GM12891 (cell line): ENCODE results near the gene BCL7A.

ENCODE experiments used
- DNase-seq: peaks from one replicate; pipeline ENCODE4 v3.0.0; 2011; ENCODE audit warnings: low spot score; ENCODE audit not compliant: insufficient read length
- FAIRE-seq: peaks from 2 replicates; lab custom pipeline; 2011; peaks lifted over from hg19 to GRCh38; lab: Jason Lieb, UNC
- PAX5 ChIP-seq: IDR thresholded peaks from 2 replicates; pipeline ENCODE4 v1.6.1; 2011; ENCODE audit warnings: low read length, moderate library complexity, mild to moderate bottlenecking; ENCODE audit not compliant: insufficient read depth, severe bottlenecking
- POLR2A ChIP-seq: IDR thresholded peaks from 2 replicates; pipeline ENCODE4 v1.6.1; 2011; ENCODE audit warnings: low read depth, low read length, control low read depth
- POLR2AphosphoS5 ChIP-seq: IDR thresholded peaks from 2 replicates; pipeline ENCODE4 v1.6.1; 2011; ENCODE audit warnings: low read depth, low read length, control low read depth
- POU2F2 ChIP-seq: IDR thresholded peaks from 2 replicates; pipeline ENCODE4 v1.6.1; 2011; ENCODE audit warnings: low read depth, mild to moderate bottlenecking, control low read depth, low read length, moderate library complexity
- SPI1 ChIP-seq: IDR thresholded peaks from 2 replicates; pipeline ENCODE4 v1.6.1; 2011; ENCODE audit warnings: low read depth, low read length, control low read depth
- TAF1 ChIP-seq: IDR thresholded peaks from 2 replicates; pipeline ENCODE4 v1.6.1; 2011; ENCODE audit warnings: low read depth, low read length, control low read depth

The BCL7A gene

DNA sequence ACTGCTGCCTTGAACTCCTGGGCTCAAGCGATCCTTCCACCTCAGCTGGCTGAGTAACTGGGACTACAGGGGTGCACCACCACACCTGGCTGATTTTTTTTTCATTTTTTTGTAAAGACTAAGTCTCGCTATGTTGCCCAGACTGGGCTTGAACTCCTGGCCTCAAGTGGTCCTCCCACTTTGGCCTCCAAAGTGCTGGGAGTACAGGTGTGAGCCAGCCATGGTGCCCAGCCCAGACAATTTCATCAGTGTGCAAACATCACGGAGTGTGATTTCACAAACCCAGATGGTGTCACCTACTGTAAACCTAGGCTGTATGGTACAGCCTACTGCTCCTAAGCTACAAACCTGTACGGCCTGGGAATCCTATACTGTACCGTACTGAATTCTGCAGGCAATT is 6.9 kb upstream of the BCL7A start:
- TF ChIP-seq TAF1 = no peak
- no peak for TF ChIP-seq PAX5
- no peak for TF ChIP-seq POLR2AphosphoS5
- no peak for TF ChIP-seq POU2F2
- no peak for TF ChIP-seq POLR2A
- no peak for TF ChIP-seq SPI1
- FAIRE-seq = peak; percentile 20
- no peak for DNase-seq

DNA sequence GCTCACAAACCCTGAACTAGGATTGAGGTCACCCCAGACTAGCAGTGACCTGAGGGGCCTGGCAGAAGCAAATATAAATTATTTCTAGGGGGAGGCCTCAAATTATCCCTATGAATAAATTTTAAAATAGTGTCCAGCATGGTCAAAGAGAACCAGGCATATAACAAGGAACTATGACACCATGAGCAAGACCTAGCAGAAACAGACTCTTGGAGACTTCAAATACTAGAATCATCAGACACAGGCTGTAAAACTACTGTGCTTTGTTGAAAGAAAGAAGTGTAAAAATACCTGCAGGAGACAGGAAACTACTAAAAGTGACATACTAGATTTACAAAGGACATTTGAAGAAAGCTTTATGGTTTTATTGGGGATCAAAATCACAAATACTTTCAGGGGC is 3.2 kb upstream of the BCL7A start:
- TF ChIP-seq TAF1 = no peak
- no peak for TF ChIP-seq POLR2A
- TF ChIP-seq SPI1 = no peak
- TF ChIP-seq POU2F2 = no peak
- TF ChIP-seq POLR2AphosphoS5 = no peak
- FAIRE-seq = no peak
- no peak for DNase-seq

DNA sequence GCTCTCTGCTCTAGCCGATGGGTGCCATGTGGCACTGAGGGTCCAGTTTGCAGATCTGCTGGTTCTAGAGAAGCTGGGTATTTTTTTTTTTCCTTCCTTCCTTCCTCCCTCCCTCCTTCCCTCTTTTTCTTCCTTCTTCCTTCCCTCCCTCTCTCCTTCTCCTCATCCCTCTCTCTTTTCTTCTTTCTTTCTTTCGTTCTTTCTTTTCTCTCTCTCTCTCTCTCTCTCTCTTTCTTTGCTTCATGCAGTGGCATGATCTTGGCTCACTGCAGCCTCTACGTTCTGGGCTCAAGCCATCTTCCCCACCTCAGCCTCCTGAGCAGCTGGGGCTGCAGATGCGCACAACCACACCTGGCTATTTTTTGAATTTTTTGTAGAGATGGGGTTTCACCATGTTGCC is 2.7 kb upstream of the BCL7A start:
- TF ChIP-seq SPI1 (no peak), POU2F2 (no peak), POLR2A (no peak), TAF1 (no peak), POLR2AphosphoS5 (no peak), PAX5 (no peak)
- no peak for DNase-seq
- FAIRE-seq = no peak

DNA sequence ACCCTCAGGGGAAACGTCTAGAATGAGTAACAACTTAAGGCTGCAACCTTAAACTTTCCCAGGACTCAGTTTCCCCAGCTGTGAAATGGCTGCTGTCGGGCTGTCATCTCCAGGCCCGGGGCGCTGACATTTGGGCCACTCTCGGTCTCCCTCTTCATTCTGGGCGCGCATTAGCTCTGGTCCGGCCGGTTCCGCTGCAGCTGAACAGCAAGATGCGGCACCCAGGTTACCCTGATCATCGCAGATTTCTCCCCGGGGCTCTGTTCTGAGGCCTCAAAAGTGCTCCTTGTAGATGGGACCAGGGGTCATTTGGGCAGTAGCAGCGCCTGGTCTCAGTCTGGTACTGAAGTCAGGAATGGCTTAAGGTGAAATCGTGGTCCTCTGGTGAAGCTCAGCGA is 890 bp upstream of the BCL7A start:
- no peak for FAIRE-seq

DNA sequence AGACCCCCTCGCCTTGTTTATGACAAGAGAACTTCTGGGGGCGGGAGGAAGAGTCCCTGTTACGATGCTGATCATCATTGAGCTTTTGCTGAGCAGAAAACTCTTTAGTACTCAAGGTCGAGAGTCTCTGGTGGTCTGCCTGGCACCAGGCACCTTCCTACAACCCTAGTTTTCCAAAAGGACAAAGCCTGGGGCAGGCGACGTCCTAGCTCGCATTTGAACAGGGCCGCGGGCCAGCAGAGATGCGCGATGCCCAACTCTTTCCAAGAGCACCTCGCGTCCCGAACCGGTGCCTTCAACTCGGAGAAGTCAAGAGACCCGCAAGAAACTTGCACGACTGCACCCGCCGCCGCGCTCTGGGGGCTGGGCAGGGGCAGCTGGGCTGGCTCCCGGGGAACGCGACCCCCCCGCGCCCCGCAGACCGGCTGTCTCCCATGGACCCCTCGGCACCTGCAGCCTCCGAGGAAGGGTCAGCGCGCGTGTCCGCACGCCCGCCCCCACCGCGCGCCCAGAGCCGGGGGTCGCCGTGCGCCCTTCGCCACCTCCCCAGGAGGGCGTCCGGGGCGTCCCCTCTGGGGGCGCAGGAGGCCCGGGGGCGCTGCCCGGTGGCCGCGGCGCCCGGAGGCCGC is 377 bp upstream of the BCL7A start:
- FAIRE-seq = peak; percentile 84
- DNase-seq = no peak
- TF ChIP-seq POLR2A (no peak), SPI1 (no peak), POU2F2 (no peak), PAX5 (no peak), POLR2AphosphoS5 (no peak), TAF1 (no peak)

More for the DNA sequence above, 890 bp upstream of the BCL7A start:
- DNase-seq = no peak
- no peak for TF ChIP-seq PAX5
- TF ChIP-seq POU2F2 = no peak
- TF ChIP-seq POLR2AphosphoS5 = no peak

DNA sequence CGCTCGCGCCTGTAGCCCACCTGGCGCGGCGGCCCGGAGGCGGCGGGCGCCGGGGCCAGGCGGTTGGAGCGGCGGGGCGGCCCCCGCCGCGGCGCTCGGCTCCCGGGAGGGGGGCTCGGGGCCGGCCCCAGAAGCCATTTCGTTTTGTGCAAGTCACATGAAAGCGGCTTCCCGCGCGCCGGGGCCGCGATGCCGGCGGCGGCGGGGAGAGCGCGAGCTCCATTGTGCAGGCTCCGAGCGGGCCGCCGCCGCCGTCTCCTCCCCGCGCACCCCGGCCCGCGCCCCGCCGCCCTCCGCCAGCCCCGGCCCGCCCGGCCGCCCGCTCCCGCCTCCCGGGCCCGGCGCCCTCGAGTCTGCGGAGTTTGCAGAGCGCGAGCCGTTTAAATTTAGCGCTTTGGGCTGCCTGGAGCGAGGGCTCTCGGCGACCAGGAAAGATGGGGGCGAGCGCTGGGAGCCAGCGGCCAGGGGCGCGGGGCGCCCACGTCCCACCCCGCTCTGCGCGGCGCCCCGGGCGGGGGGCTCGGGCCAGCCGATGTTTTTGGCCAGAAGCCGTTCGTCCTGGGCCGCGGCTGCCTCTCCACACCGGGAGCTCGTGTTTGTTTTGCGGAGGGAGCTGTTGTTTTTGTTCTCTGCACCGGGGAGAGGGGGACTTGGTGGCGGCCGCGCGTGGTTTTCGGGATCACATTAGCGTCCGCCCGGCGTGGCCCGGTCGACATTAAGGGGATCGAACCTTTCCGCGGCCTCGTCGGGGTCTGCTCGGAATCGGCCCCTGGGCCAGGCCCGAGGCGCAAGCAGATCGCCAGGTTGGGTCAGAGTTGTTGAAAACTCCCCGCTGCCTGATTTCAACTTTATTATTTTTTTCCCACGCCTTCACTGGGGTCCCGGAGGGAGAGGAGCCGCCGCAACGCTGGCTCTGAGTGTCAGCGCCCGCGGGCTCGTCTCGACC is 982 bp downstream of the BCL7A start:
- no peak for TF ChIP-seq POLR2A
- no peak for TF ChIP-seq PAX5
- no peak for TF ChIP-seq TAF1
- TF ChIP-seq POLR2AphosphoS5 = no peak
- no peak for TF ChIP-seq POU2F2
- no peak for TF ChIP-seq SPI1

DNA sequence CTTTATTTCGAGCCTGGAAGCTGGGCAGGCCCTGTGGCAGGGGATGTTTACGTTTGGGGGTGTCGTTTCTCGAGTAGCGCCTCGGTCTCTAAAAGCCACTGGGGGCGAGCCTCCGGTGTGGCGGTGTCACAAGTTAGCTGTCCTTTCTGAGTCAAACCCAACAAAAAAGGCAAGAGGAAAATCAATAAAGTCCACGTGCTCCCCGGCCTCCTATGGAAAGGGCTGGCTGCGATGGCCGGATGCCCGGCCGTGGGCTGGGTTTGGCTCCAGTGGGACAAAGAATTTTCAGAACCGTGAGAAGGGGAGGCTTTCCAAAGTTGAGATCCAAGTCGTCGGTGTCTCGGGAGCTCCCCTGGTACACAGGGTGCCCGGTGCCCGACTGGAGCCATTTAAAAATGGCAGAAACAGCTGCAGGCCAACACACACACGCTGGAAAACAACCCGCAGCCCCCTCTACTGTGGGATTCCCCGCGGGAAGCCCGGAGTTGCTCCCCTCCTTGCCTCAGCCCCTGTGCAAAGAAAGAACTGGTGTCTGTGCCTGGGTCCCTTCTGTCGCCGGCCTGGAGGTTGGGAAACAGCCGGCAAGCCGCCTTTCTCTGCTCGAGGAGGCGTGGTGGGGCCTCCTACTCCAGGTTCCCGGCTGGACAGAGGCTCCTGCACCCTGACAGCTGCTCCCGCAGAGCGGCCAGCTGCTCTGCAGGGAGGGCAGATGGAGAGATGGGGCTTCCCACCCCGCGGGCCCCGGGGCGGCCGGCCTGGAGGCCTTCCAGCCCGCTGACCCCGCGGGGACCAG is 1.9 kb downstream of the BCL7A start:
- no peak for TF ChIP-seq SPI1
- TF ChIP-seq PAX5 = no peak
- TF ChIP-seq TAF1 = no peak
- TF ChIP-seq POLR2A = no peak
- TF ChIP-seq POU2F2 = no peak
- TF ChIP-seq POLR2AphosphoS5 = no peak
- FAIRE-seq (no peak), DNase-seq (no peak)

More for the DNA sequence above, 982 bp downstream of the BCL7A start:
- FAIRE-seq (no peak), DNase-seq (no peak)

DNA sequence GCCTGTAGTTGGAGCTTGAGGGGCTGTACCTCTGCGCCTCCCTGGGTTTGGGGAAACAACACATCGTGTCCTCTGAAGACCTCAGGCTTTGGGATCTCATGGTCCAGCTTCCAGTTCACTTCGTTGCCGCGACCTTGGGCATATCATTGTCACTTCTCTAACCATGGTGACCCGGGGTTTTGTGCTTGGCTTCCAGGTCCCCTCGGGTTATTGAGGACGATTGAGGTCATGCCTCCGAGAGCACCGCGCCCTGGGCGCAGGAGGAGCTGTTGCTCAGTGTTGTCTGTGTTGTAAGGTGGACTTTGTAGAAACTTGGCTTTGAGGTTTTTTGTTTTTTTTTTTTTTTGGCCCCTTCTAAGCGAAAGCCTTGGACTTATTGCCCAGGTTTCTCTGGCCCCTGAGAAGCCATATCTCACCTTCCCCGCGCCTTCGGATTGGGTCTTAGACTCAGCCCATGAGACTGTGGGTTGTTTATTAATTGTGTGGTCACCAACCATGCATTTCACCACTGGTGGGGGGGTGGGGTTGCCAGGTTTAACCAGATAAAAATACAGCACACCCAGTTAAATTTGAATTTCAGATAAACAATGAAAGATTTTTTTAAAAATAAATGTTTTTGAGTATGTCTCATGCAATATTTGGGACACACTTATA is 2.6 kb downstream of the BCL7A start:
- FAIRE-seq (peak; percentile 9), DNase-seq (no peak)
- TF ChIP-seq POLR2A (no peak), PAX5 (no peak), SPI1 (no peak), TAF1 (no peak), POU2F2 (no peak), POLR2AphosphoS5 (no peak)
